Liver (tissue), 3 donors: ENCODE data around the gene INPP5F.

ENCODE experiments used
- EGR1 ChIP-seq, 2 donors: IDR thresholded peaks; 2 replicates each; pipeline ENCODE4 v1.6.1; 2016 to 2018; ENCODE audit warnings: antibody characterized with exemption in 2 of 2, low read depth in 2 of 2
- GABPA ChIP-seq, 2 donors: IDR thresholded peaks in 1 of 2; conservative IDR thresholded peaks in 1 of 2; 2 replicates each; pipeline ENCODE4 v1.6.1; 2016; ENCODE audit warnings: antibody characterized with exemption in 2 of 2, mild to moderate bottlenecking in 1 of 2, moderate library complexity in 1 of 2
- NR2F2 ChIP-seq: IDR thresholded peaks from 2 replicates; pipeline ENCODE4 v1.6.1; 2016; ENCODE audit warnings: antibody characterized with exemption
- RAD21 ChIP-seq, 2 donors: IDR thresholded peaks; 2 replicates each; pipeline ENCODE4 v1.6.1; 2016; ENCODE audit warnings: antibody characterized with exemption in 2 of 2, mild to moderate bottlenecking in 2 of 2
- SP1 ChIP-seq: IDR thresholded peaks from 2 replicates; pipeline ENCODE4 v1.6.1; 2018; ENCODE audit warnings: antibody characterized with exemption, mild to moderate bottlenecking
- TAF1 ChIP-seq: conservative IDR thresholded peaks from 2 replicates; pipeline ENCODE4 v1.6.1; 2016; ENCODE audit warnings: antibody characterized with exemption, mild to moderate bottlenecking
- YY1 ChIP-seq: IDR thresholded peaks from 2 replicates; pipeline ENCODE4 v1.6.1; 2016; ENCODE audit warnings: antibody characterized with exemption, mild to moderate bottlenecking
- TF ChIP-seq, protein P1 (sequence below): fragments of 150-350 bp; IDR thresholded peaks from 2 replicates; pipeline ENCODE4 v1.5.1; 2017; ENCODE audit warnings: improper control_type of control experiment, low read depth, low read length; ENCODE audit not compliant: missing input control
- TF ChIP-seq, protein P2 (sequence below): IDR thresholded peaks from 2 replicates; pipeline ENCODE4 v1.6.1; 2016; ENCODE audit warnings: antibody characterized with exemption
- TF ChIP-seq, protein P3 (sequence below): IDR thresholded peaks from 2 replicates; pipeline ENCODE4 v1.6.1; 2016; ENCODE audit warnings: antibody characterized with exemption
- TF ChIP-seq, protein P4 (sequence below): IDR thresholded peaks from 2 replicates; pipeline ENCODE4 v1.6.1; 2016; ENCODE audit warnings: antibody characterized with exemption, mild to moderate bottlenecking
- TF ChIP-seq, protein P5 (sequence below): IDR thresholded peaks from 2 replicates; pipeline ENCODE4 v1.6.1; 2016; ENCODE audit warnings: antibody characterized with exemption
- donor health status: healthy.
- donor health status: healthy.

DNA sequence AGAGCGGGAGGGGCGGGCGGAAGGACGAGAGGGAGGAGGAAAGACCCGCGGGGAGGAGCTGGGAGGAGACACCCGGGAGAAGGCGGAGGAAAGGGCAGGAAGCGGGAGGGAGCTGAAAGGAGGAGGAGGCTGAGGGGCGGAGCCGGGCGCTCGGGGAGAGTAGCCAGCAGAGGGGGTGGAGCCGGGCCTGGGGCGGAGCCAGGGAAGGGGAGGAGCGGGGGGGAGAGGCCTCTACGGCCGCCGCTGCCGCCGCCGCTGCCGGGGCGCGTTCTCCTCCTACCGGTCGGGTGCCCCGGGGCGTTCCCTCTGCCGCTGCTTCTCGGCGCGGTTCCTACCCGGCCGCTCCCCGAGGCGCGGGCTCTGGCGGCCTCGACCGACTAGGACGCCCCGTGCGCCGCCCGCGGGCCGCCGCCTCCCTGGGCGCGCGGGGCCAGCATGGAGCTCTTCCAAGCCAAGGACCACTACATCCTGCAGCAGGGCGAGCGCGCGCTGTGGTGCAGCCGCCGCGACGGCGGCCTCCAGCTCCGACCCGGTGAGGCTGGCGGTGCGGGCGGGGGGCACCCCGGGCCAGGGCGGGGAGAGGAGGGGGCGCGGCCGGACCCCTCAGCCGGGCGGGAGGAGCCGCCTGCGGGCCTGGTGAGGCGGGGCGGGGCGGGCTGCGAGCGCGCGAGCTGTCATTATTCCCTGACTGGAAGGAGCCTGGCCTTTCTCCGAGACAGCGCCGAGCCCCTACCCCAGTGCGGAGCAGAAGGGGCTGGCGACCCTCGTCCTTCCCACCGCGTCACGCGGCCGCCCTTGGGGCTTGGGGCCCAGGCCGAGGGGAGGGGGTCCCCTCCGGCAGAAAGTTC is at the start of gene INPP5F:
- TF ChIP-seq GABPA (IDR thresholded peaks at IDR 0.05 in 1 of 2, conservative IDR thresholded peaks at IDR 0.05 in 1 of 2) (peak; percentile 65 to 84), EGR1 (IDR thresholded peaks at IDR 0.05; ENCODE audit: low read depth in 2 of 2) (no peak), RAD21 (IDR thresholded peaks at IDR 0.05) (peak in 1 of 2 donors; percentile 29), TAF1 (no peak), SP1 (peak; percentile 82), YY1 (peak; percentile 38), NR2F2 (no peak)
- TF ChIP-seq, protein P1, sequence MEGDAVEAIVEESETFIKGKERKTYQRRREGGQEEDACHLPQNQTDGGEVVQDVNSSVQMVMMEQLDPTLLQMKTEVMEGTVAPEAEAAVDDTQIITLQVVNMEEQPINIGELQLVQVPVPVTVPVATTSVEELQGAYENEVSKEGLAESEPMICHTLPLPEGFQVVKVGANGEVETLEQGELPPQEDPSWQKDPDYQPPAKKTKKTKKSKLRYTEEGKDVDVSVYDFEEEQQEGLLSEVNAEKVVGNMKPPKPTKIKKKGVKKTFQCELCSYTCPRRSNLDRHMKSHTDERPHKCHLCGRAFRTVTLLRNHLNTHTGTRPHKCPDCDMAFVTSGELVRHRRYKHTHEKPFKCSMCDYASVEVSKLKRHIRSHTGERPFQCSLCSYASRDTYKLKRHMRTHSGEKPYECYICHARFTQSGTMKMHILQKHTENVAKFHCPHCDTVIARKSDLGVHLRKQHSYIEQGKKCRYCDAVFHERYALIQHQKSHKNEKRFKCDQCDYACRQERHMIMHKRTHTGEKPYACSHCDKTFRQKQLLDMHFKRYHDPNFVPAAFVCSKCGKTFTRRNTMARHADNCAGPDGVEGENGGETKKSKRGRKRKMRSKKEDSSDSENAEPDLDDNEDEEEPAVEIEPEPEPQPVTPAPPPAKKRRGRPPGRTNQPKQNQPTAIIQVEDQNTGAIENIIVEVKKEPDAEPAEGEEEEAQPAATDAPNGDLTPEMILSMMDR, result peak; percentile 36
- TF ChIP-seq, protein P2, sequence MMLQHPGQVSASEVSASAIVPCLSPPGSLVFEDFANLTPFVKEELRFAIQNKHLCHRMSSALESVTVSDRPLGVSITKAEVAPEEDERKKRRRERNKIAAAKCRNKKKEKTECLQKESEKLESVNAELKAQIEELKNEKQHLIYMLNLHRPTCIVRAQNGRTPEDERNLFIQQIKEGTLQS, result no peak
- TF ChIP-seq, protein P3, sequence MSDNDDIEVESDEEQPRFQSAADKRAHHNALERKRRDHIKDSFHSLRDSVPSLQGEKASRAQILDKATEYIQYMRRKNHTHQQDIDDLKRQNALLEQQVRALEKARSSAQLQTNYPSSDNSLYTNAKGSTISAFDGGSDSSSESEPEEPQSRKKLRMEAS, result no peak
- TF ChIP-seq, protein P4, sequence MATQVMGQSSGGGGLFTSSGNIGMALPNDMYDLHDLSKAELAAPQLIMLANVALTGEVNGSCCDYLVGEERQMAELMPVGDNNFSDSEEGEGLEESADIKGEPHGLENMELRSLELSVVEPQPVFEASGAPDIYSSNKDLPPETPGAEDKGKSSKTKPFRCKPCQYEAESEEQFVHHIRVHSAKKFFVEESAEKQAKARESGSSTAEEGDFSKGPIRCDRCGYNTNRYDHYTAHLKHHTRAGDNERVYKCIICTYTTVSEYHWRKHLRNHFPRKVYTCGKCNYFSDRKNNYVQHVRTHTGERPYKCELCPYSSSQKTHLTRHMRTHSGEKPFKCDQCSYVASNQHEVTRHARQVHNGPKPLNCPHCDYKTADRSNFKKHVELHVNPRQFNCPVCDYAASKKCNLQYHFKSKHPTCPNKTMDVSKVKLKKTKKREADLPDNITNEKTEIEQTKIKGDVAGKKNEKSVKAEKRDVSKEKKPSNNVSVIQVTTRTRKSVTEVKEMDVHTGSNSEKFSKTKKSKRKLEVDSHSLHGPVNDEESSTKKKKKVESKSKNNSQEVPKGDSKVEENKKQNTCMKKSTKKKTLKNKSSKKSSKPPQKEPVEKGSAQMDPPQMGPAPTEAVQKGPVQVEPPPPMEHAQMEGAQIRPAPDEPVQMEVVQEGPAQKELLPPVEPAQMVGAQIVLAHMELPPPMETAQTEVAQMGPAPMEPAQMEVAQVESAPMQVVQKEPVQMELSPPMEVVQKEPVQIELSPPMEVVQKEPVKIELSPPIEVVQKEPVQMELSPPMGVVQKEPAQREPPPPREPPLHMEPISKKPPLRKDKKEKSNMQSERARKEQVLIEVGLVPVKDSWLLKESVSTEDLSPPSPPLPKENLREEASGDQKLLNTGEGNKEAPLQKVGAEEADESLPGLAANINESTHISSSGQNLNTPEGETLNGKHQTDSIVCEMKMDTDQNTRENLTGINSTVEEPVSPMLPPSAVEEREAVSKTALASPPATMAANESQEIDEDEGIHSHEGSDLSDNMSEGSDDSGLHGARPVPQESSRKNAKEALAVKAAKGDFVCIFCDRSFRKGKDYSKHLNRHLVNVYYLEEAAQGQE, result no peak
- TF ChIP-seq, protein P5, sequence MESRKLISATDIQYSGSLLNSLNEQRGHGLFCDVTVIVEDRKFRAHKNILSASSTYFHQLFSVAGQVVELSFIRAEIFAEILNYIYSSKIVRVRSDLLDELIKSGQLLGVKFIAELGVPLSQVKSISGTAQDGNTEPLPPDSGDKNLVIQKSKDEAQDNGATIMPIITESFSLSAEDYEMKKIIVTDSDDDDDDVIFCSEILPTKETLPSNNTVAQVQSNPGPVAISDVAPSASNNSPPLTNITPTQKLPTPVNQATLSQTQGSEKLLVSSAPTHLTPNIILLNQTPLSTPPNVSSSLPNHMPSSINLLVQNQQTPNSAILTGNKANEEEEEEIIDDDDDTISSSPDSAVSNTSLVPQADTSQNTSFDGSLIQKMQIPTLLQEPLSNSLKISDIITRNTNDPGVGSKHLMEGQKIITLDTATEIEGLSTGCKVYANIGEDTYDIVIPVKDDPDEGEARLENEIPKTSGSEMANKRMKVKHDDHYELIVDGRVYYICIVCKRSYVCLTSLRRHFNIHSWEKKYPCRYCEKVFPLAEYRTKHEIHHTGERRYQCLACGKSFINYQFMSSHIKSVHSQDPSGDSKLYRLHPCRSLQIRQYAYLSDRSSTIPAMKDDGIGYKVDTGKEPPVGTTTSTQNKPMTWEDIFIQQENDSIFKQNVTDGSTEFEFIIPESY, result no peak
